Ascending aorta (tissue), 2 donors: ENCODE measurements around the gene CHRNE. TPM values are rescaled to one million over a fixed set of nuclear protein-coding genes. Genes with fewer than 3 reads are reported as not detected.

Experiments
- DNase-seq, 2 donors: peaks; one replicate each; pipeline ENCODE4 v3.0.0-alpha.2; 2019; ENCODE audit warnings: low spot score in 2 of 2
- H3K27ac ChIP-seq, 2 donors: fragments of 200-600 bp; sonication (generic); one replicate each; pipeline ENCODE4 v1.5.1; 2016 to 2017; ENCODE audit warnings: mild to moderate bottlenecking in 1 of 2
- H3K27me3 ChIP-seq: fragments of 200-600 bp; sonication (generic); one replicate; pipeline ENCODE4 v1.5.1; 2017
- H3K36me3 ChIP-seq, 2 donors: fragments of 200-600 bp; sonication (generic); one replicate each; pipeline ENCODE4 v1.5.1; 2016
- H3K4me1 ChIP-seq, 2 donors: fragments of 200-600 bp; sonication (generic); one replicate each; pipeline ENCODE4 v1.5.1; 2016 to 2017; ENCODE audit warnings: mild to moderate bottlenecking in 1 of 2
- H3K4me3 ChIP-seq, 2 donors: fragments of 200-600 bp; sonication (generic); one replicate each; pipeline ENCODE4 v1.5.1; 2016 to 2017; ENCODE audit warnings: mild to moderate bottlenecking in 1 of 2
- H3K9me3 ChIP-seq, 2 donors: fragments of 200-600 bp; sonication (generic); one replicate each; pipeline ENCODE4 v1.5.1; 2016
- intact Hi-C: fragments of 100-400 bp; cut with DNase I; formaldehyde crosslinking; loops from one replicate; pipeline ENCODE4 v1.15.1; 2023
- total RNA-seq: library from RNA; depleted of rRNA; stranded (reverse); fragments of >200 nt; gene quantifications from one replicate; pipeline ENCODE4 v1.1.0, GENCODE V29; 2016
- TF ChIP-seq, protein P1 (sequence below), 3 experiments: fragments of 200-600 bp in 2 of 3; fragments of 450-650 bp in 1 of 3; sonication (generic) in 2 of 3; IDR thresholded peaks; one replicate each; pipeline ENCODE4 v1.5.1; 2016 to 2019; ENCODE audit warnings: antibody characterized with exemption in 3 of 3, mild to moderate bottlenecking in 1 of 3, moderate library complexity in 1 of 3

CHRNE gene
- total RNA-seq, 1 donor from 2014 or later: not detected

DNA sequence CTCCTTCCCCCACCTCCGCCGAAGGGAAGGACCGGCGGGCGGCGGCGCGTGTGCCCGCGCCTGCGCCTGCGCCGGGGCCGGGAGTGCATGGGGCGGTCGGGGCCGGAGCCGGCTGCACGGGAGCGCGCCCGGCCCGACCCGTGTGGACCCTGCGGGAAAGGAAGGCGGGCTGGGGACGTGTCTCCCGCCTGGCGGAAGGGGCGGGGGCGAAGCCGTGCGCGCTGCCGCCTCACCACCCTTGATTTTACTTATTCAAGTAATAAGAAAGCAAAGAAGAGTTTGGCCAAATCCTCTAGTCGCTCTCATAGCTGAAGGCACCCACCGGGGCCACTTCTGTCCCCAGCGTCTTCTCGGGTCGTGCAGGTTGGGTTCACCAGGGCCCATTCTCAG is 46.0 kb upstream of the CHRNE start:
- Histone ChIP-seq H3K4me1 (peaks cover 15 to 55% of the 10 kb centered on the region in 2 donors), H3K36me3 (peaks cover 21 to 29% of the 10 kb centered on the region in 2 donors), H3K27me3 (no peaks in the 10 kb centered on the region), H3K27ac (peak overlapping the region; percentile 93 to 99), H3K4me3 (peak overlapping the region; percentile 94 to 100), H3K9me3 (no peaks in the 10 kb centered on the region)
- peak; percentile 32 to 91 for DNase-seq
- TF ChIP-seq, protein P1, sequence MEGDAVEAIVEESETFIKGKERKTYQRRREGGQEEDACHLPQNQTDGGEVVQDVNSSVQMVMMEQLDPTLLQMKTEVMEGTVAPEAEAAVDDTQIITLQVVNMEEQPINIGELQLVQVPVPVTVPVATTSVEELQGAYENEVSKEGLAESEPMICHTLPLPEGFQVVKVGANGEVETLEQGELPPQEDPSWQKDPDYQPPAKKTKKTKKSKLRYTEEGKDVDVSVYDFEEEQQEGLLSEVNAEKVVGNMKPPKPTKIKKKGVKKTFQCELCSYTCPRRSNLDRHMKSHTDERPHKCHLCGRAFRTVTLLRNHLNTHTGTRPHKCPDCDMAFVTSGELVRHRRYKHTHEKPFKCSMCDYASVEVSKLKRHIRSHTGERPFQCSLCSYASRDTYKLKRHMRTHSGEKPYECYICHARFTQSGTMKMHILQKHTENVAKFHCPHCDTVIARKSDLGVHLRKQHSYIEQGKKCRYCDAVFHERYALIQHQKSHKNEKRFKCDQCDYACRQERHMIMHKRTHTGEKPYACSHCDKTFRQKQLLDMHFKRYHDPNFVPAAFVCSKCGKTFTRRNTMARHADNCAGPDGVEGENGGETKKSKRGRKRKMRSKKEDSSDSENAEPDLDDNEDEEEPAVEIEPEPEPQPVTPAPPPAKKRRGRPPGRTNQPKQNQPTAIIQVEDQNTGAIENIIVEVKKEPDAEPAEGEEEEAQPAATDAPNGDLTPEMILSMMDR (IDR thresholded peaks at IDR 0.05): no peak
- intact Hi-C loops: loop anchor here (1.0 kb wide), 3 partner anchors 9 to 48 kb away; partner anchors contain the start of genes INCA1, KIF1C, RNF167 and SLC25A11

DNA sequence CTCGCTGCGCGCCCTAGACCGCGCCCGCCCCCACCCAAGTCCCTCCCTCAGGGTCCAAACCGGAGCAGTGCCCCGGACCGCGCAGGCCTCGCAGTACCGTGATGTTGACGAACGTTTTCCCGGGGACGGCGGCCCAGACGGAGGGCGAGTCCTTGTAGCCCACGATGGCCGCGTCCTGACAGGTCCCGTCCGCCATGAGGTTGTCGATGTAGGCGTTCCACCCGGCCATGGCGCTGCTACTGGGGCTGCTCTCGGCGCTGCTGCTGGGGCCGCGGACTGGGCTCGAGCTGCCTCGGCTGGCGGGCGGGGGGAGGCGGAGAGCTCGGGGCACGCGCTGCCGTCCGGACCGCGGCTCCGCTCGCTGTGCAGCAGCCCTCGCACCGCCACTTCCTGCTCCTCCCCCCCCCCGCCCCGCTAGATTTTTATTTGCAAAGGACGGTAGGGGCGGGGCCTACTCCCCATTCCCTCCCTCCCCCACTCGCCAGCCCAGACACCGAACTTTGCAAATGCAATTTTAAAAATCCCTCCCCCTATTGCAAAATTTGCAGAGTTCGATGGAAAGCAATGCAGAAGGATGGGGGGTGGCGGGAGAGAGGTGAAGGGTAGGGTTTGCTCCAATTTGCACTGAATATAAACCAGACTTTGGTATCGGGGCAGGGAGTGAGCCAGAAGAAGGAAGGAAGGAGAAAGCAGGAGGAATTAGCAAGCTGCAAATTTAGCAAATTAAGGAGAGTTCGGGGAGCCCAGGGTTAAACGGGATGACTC is 45.5 kb upstream of the CHRNE start, which contains the start of gene PFN1:
PFN1 (minus strand) TSS at position 365 of the 765 bp plus-strand sequence; CDS start at position 229, 136 bp downstream.
- Histone ChIP-seq H3K27ac (peak within 1 kb of the TSS; percentile 93 to 99), H3K9me3 (no peaks in the 10 kb centered on the region), H3K4me3 (peak within 1 kb of the TSS; percentile 94 to 100), H3K4me1 (peaks cover 15 to 49% of the 10 kb centered on the region in 2 donors), H3K27me3 (no peaks in the 10 kb centered on the region), H3K36me3 (peaks cover 26 to 34% of the 10 kb centered on the region in 2 donors)
- intact Hi-C loops: loop anchor here (1.0 kb wide), 2 partner anchors 8 to 19 kb away; partner anchors contain the start of genes RNF167, SLC25A11 and SPAG7
- peak; percentile 66 to 94 for DNase-seq
- TF ChIP-seq, protein P1 (IDR thresholded peaks at IDR 0.05): no peak

DNA sequence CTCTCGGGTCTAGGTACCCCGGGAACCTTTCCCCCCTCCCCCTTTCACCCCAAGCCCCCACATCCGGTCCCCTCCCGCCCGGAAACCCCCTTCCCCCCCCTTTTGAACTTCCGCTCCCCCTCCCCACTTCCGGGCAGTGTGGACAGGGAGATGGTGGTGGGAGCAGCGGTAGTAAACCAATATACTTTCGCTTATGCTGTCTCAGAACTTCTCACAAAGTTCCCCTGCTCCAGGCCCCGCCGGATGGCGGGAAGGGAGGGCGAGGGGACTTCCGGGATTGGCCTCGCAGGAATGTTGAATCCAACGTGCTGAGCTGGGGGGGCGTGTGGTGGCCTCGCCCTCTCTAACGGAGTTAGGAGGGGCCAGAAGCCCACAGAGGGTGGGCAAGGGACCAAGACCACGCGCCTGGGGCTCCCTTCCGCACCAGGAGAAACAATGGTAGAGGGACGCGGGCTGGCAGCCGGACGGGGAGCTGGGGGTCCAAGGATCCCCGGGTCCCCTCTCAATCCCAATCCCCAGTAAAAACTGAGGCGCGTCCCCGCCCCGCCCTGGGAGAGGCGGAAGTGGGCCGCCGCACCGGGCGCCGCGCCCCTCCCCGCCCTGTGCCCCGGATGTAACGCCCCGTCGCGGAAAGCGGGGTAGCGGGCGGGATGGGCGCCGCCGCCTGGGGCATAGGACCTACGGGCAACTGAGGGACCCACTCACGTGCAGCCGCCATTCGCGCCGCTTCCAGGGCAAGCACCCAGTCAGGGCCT is 44.7 kb upstream of the CHRNE start:
- H3K27me3 ChIP-seq: no peaks in the 10 kb centered on the region
- peak in 1 of 2 donors; percentile 77 for DNase-seq
- H3K4me1 ChIP-seq: peaks cover 13 to 42% of the 10 kb centered on the region in 2 donors
- no peaks in the 10 kb centered on the region for H3K9me3 ChIP-seq
- H3K36me3 ChIP-seq: peaks cover 32 to 41% of the 10 kb centered on the region in 2 donors
- H3K4me3 ChIP-seq: peak overlapping the region; percentile 94 to 100
- TF ChIP-seq, protein P1 (IDR thresholded peaks at IDR 0.05): no peak
- intact Hi-C loops: loop anchor here (1.0 kb wide), 2 partner anchors 7 to 20 kb away; partner anchors contain the start of genes RNF167, SLC25A11 and SPAG7
- peak overlapping the region; percentile 93 to 97 for H3K27ac ChIP-seq

DNA sequence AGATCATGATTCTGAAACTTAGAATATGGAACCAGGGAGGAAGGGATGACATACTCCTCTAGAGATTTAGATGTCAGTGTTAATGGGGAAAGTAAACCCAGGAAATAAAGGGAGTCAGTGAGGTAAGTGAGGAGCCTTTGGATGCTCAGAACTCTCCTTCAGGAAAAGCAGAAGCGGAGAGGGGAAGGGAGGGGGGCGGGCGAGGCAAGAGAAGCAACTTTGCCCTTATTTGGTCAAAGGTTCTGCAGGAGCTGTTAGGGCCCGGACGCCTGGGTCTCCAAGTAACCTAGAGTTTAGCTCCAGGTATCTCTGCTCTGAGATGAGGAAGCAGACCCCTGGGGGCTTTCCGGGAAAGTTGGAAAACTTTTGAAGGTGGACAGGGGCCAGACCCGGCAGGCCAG is 44.1 kb upstream of the CHRNE start:
- H3K36me3 ChIP-seq: peaks cover 32 to 46% of the 10 kb centered on the region in 2 donors
- H3K4me1 ChIP-seq: peaks cover 13 to 42% of the 10 kb centered on the region in 2 donors
- no peak for DNase-seq
- TF ChIP-seq, protein P1 (IDR thresholded peaks at IDR 0.05): no peak
- peak overlapping the region; percentile 94 to 100 for H3K4me3 ChIP-seq
- intact Hi-C loops: no loop called here
- H3K9me3 ChIP-seq: no peaks in the 10 kb centered on the region
- no peaks in the 10 kb centered on the region for H3K27me3 ChIP-seq
- peak overlapping the region; percentile 93 to 97 for H3K27ac ChIP-seq

DNA sequence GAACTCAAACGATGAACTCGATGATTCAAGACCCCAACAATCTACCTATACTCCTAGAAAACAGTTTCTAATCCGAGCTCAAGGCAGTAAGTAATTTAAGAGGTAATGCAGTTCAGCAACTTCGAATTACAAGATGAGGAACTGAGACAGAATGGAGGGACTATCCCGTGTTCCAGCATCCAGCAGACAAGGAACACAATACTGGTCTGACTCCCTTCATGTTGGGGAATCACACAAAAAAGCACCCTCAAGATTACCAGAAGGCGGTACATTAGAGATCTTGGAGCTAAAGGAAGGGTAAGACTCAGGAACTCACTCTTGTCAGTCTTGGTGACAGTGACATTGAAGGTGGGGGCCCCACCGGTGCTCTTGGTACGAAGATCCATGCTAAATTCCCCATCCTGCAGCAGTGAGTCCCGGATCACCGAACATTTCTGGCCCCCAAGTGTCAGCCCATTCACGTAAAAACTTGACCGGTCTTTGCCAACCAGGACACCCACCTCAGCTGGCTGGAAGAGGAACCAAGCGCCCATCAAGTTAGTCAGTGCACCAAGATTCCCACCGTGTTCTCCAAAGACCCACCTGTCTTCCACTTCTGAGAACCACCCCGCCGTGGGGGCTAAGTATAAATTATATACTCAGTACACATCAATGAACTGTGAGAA is 43.5 kb upstream of the CHRNE start:
- intact Hi-C loops: no loop called here
- TF ChIP-seq, protein P1 (IDR thresholded peaks at IDR 0.05): no peak

More for the DNA sequence above, 43.5 kb upstream of the CHRNE start:
- H3K36me3 ChIP-seq: peaks cover 32 to 49% of the 10 kb centered on the region in 2 donors
- H3K27ac ChIP-seq: peak overlapping the region; percentile 93 to 97
- peak overlapping the region; percentile 94 to 100 for H3K4me3 ChIP-seq
- H3K4me1 ChIP-seq: peaks cover 13 to 44% of the 10 kb centered on the region in 2 donors
- DNase-seq: no peak
- H3K27me3 ChIP-seq: no peaks in the 10 kb centered on the region
- no peaks in the 10 kb centered on the region for H3K9me3 ChIP-seq
